Glomerular endothelial cell (primary cell): ENCODE measurements around the gene SLC25A21. TPM values are rescaled to one million over a fixed set of nuclear protein-coding genes. Genes with fewer than 3 reads are reported as not detected.
A peak's percentile ranks its signal among the peaks of the same experiment; 100 is the strongest.
"Not testable (repeated sequence)": the region's sequence is repeated elsewhere in the genome, so short reads cannot be mapped to it uniquely, and the experiment has no call there.

Experiments
- DNase-seq: peaks from one replicate; pipeline ENCODE4 v3.0.0-alpha.2; 2011; ENCODE audit warnings: low read depth, low spot score; ENCODE audit errors: extremely low read depth
- total RNA-seq: library from RNA; depleted of rRNA; stranded (reverse); fragments of >200 nt; gene quantifications from 2 replicates; pipeline ENCODE4 v1.2.3, GENCODE V29; 2015

SLC25A21 gene
- total RNA-seq, 1 donor from 2014 or later, result 0.58 TPM

GRCh38 chr14:36996857-36997590 is 175.4 kb downstream of the SLC25A21 start:
- DNase-seq, result no peak

- DNase-seq, result no peak
These were observed 176.1 kb downstream of the SLC25A21 start for GRCh38 chr14:36996133-36996856.

- no peak for DNase-seq
These were observed 182.6 kb downstream of the SLC25A21 start for GRCh38 chr14:36989806-36990205.

GRCh38 chr14:36988989-36989388 is 183.4 kb downstream of the SLC25A21 start:
- DNase-seq, result no peak

GRCh38 chr14:36988568-36988967 is 183.8 kb downstream of the SLC25A21 start:
- no peak for DNase-seq

- no peak for DNase-seq
These were observed 186.0 kb downstream of the SLC25A21 start for GRCh38 chr14:36986407-36986806.

GRCh38 chr14:36981832-36982529 is 190.4 kb downstream of the SLC25A21 start:
- peak; percentile 12 for DNase-seq

- DNase-seq, result not testable (repeated sequence)
These were observed 192.0 kb downstream of the SLC25A21 start for GRCh38 chr14:36980413-36980812.

- DNase-seq, result no peak
These were observed 192.5 kb downstream of the SLC25A21 start for GRCh38 chr14:36979863-36980262.

GRCh38 chr14:36976571-36977023 is 195.8 kb downstream of the SLC25A21 start:
- DNase-seq, result no peak

GRCh38 chr14:36975834-36976233 is 196.6 kb downstream of the SLC25A21 start:
- no peak for DNase-seq

GRCh38 chr14:36974985-36975384 is 197.4 kb downstream of the SLC25A21 start:
- no peak for DNase-seq

GRCh38 chr14:36973806-36974442 is 198.5 kb downstream of the SLC25A21 start:
- DNase-seq, result peak; percentile 9

GRCh38 chr14:36971263-36971855 is 201.0 kb downstream of the SLC25A21 start:
- DNase-seq, result no peak

GRCh38 chr14:36967892-36968555 is 204.4 kb downstream of the SLC25A21 start:
- DNase-seq, result no peak

GRCh38 chr14:36955967-36956366 is 216.4 kb downstream of the SLC25A21 start:
- no peak for DNase-seq

GRCh38 chr14:36955376-36955775 is 217.0 kb downstream of the SLC25A21 start:
- DNase-seq, result no peak

GRCh38 chr14:36952689-36953088 is 219.7 kb downstream of the SLC25A21 start:
- no peak for DNase-seq

- DNase-seq, result no peak
These were observed 221.0 kb downstream of the SLC25A21 start for GRCh38 chr14:36951380-36951911.

- no peak for DNase-seq
These were observed 221.6 kb downstream of the SLC25A21 start for GRCh38 chr14:36950812-36951211.
